ENCODE measurements around the gene TBC1D2.

GRCh38 chr9:98289614-98290201 lies 34.3 kb upstream of the TBC1D2 start:
- TF ChIP-seq CTCF (conservative IDR thresholded peaks at IDR 0.05 in 1 of 2, IDR thresholded peaks at IDR 0.05 in 1 of 2; ENCODE audit: low read depth in 1 of 2, low read length in 2 of 2) (no peak), EZH2 (IDR thresholded peaks at IDR 0.05; ENCODE audit: low read length, missing control alignments) (no peak)

Measured in fibroblast of lung (primary cell).